Tibial artery (tissue), 4 donors: Measurements from ENCODE around the gene ADAMTS17.

ENCODE experiments used
- DNase-seq, 2 donors: peaks; one replicate each; pipeline ENCODE4 v3.0.0-alpha.2; 2019
- H3K27ac ChIP-seq, 2 donors: fragments of 200-600 bp; sonication (generic) in 1 of 2; 1 replicate in 1 of 2; 2 replicates in 1 of 2; pipeline ENCODE4 v1.5.1; 2018 to 2019; ENCODE audit warnings: mild to moderate bottlenecking in 1 of 2
- H3K27me3 ChIP-seq, 2 donors: fragments of 200-600 bp; sonication (generic) in 1 of 2; one replicate each; pipeline versions ENCODE4 v1.5.1 to v1.6.0; 2016 to 2019
- H3K36me3 ChIP-seq, 3 donors: fragments of 200-600 bp; sonication (generic) in 2 of 3; one replicate each; pipeline ENCODE4 v1.5.1; 2016 to 2019; ENCODE audit warnings: mild to moderate bottlenecking in 2 of 3
- H3K4me1 ChIP-seq, 4 donors: fragments of 200-600 bp; sonication (generic) in 2 of 4; 1 replicate in 3 of 4; 2 replicates in 1 of 4; pipeline ENCODE4 v1.5.1; 2016 to 2019
- H3K4me3 ChIP-seq, 2 donors: fragments of 200-600 bp; sonication (generic) in 1 of 2; 1 replicate in 1 of 2; 2 replicates in 1 of 2; pipeline ENCODE4 v1.5.1; 2018 to 2019; ENCODE audit warnings: mild to moderate bottlenecking in 2 of 2
- H3K9me3 ChIP-seq, 3 donors: fragments of 200-600 bp; sonication (generic) in 1 of 3; one replicate each; pipeline ENCODE4 v1.5.1; 2016 to 2019
- CTCF ChIP-seq, 2 experiments: fragments of 200-600 bp in 1 of 2; fragments of 450-650 bp in 1 of 2; IDR thresholded peaks; one replicate each; pipeline ENCODE4 v1.5.1; 2017 to 2019; ENCODE audit warnings: antibody characterized with exemption in 2 of 2, mild to moderate bottlenecking in 1 of 2, moderate library complexity in 1 of 2
- intact Hi-C: fragments of 100-400 bp; cut with DNase I; formaldehyde crosslinking; loops from one replicate; pipeline ENCODE4 v1.15.0; 2023; ENCODE audit warnings: low total_unique reads

ADAMTS17 gene

DNA sequence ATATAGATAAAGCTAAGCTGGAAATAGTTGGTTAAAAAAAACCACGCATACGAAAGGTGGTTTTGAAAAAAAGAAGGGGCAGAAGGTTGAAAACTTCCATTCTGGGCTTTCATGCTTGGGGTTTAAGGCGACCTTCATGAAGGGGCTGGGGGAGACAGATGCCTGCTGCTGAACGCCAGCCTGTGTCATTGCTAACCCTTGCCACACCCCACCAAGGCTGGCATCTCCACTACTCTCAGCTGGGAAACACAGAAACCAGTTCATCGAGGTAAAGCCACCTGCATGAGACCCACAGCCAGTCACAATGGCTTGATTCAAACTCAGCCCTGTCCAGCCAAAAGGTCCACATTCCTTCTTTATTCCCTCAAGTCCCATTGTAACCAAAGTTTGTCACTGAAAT lies 78.7 kb downstream of the ADAMTS17 start:
- DNase-seq = no peak
- intact Hi-C loops = no loop called here
- Histone ChIP-seq H3K9me3 (no peaks in the 10 kb centered on the region), H3K4me1 (no peaks in the 10 kb centered on the region), H3K36me3 (no peaks in the 10 kb centered on the region), H3K27ac (no peak overlapping the region), H3K27me3 (no peaks in the 10 kb centered on the region), H3K4me3 (no peak overlapping the region)
- TF ChIP-seq CTCF (IDR thresholded peaks at IDR 0.05) = no peak

DNA sequence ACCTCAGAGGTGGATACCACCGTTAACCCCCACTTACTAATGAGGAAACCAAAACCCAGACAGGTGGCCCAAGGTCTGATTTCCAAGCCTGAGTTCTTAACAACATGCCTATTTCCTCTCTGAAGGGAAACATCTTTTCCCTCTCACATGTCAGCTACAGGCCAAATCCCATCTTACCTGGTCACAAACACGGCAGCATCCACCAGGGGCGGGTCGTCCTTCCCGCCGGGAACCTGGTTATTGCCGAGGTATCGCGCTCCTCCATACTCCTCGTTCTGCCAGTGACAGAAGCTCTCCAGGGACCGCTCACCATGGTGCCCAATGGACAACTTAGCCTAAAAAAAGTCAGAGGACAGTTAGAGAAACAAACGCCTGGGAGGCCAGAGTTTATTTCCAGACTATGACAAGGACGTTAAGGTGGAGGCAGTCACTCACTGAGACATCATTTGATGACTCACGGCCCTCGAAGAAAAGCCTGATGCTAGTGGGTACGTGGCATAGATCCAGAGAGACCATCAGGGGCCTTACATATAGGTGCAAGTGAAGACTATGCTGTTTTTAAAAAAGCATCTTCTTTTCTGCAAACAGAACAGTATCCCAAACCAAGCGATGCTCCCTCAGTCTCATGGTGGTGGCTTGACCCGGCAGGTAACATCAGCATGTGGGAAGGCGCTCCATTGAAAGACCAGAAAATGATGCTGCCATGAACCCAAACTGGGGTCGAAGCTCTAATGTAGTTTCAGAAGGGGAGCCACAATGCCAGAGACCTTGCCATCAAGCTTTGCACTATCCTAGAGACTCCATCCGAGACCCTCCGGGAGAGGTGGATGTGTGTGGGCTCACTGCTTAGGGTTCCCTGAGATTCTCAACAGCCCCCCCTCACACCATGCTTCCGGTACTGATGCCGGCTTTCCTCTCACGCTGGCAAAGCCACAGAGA lies 80.2 kb downstream of the ADAMTS17 start:
- peak in 1 of 2 donors; percentile 46 for DNase-seq
- Histone ChIP-seq H3K4me1 (no peaks in the 10 kb centered on the region), H3K27me3 (no peaks in the 10 kb centered on the region), H3K9me3 (no peaks in the 10 kb centered on the region), H3K36me3 (no peaks in the 10 kb centered on the region), H3K27ac (no peak overlapping the region), H3K4me3 (no peak overlapping the region)
- intact Hi-C loops = no loop called here
- no peak for TF ChIP-seq CTCF (IDR thresholded peaks at IDR 0.05)

DNA sequence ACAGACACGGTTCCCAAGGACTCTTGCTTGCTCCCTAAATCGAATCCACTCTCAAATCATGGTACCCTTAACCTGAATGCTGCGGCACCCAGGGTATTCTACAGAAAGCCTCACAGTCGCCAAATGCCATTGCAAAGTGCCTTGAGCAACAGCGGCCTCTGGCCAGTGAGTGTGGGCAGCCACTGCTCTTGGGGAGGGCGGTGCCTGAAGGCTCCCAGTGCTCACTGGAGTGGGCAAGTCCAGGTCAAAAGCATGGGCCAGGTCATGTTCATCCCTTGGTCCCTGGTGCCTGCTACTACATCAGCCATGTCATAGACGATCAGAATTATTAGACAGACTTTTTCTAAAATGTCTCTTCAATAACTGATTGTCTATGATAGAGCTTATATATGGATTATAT lies 82.5 kb downstream of the ADAMTS17 start:
- peak in 1 of 2 donors; percentile 40 for DNase-seq
- TF ChIP-seq CTCF (IDR thresholded peaks at IDR 0.05) = no peak
- intact Hi-C loops = no loop called here

DNA sequence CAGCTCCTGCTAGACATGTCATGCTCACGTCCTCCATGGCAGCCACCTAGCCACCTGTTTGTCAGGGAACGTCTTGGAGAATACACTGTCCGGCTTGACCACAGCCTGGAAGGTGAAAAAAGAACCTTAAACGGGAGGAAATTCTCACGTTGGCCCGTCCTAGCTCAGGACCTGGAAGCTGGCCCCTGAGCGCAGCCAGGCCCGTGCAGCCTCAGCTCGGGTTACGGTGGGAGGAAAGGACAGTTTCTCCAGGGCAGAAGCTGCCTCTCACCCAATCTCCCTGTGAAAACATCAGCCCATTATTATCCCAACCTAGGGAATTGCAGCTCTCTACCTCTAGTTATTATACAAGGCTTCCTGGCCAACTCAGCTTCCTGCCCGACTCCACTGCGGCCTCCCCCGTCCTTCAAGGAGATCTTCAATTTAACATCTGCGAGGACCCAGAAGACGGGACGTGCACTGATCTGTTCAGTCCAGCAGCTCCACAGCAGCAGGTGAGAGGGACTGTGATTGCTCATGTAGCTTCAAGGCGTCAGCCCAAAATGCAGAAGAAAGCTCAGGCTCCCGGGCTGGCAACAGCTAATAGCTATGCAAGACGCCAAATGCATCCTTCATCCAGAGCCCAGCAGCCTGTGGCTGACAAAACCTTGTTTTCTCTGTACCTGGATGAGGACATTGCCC lies 84.7 kb downstream of the ADAMTS17 start:
- no peak for TF ChIP-seq CTCF (IDR thresholded peaks at IDR 0.05)
- no peaks in the 10 kb centered on the region for H3K27me3 ChIP-seq
- no peaks in the 10 kb centered on the region for H3K9me3 ChIP-seq
- intact Hi-C loops = no loop called here
- no peak overlapping the region for H3K4me3 ChIP-seq
- no peak overlapping the region for H3K27ac ChIP-seq
- peak in 1 of 2 donors; percentile 37 for DNase-seq
- H3K36me3 ChIP-seq = no peaks in the 10 kb centered on the region
- H3K4me1 ChIP-seq = no peaks in the 10 kb centered on the region

More for the DNA sequence above, 82.5 kb downstream of the ADAMTS17 start:
- no peaks in the 10 kb centered on the region for H3K36me3 ChIP-seq
- no peak overlapping the region for H3K4me3 ChIP-seq
- H3K4me1 ChIP-seq = no peaks in the 10 kb centered on the region
- H3K27me3 ChIP-seq = no peaks in the 10 kb centered on the region
- no peak overlapping the region for H3K27ac ChIP-seq
- H3K9me3 ChIP-seq = no peaks in the 10 kb centered on the region

- Histone ChIP-seq H3K4me3 (no peak overlapping the region), H3K4me1 (no peaks in the 10 kb centered on the region), H3K9me3 (no peaks in the 10 kb centered on the region), H3K27me3 (no peaks in the 10 kb centered on the region), H3K36me3 (no peaks in the 10 kb centered on the region), H3K27ac (no peak overlapping the region)
- TF ChIP-seq CTCF (IDR thresholded peaks at IDR 0.05) = no peak
- intact Hi-C loops = no loop called here
- DNase-seq = peak in 1 of 2 donors; percentile 53
These were observed 85.4 kb downstream of the ADAMTS17 start for GRCh38 chr15:100256101-100256969.
